ENCODE measurements around the gene GLYATL3. TPM values are rescaled to one million over a fixed set of nuclear protein-coding genes. Genes with fewer than 3 reads are reported as not detected.

The GLYATL3 gene
- total RNA-seq, 1 donor from 2014 or later, result not detected

DNA sequence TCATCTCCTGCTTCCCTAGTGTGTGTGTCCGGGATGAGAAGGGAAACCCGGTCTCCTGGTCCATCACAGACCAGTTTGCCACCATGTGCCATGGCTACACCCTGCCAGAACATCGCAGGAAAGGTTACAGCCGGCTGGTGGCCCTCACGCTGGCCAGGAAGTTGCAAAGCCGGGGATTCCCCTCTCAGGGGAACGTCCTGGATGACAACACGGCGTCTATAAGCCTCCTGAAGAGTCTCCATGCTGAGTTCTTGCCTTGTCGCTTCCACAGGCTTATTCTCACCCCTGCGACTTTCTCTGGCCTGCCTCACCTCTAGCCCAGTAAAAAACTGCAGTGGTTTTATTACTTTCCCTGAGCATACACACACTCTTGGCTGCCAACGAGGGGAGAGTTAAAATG is 26.9 kb downstream of the GLYATL3 start:
- H3K4me1 Mint-ChIP-seq (ENCODE audit: unreplicated experiment), result no peaks in the 10 kb centered on the region
- TF ChIP-seq, protein P1, sequence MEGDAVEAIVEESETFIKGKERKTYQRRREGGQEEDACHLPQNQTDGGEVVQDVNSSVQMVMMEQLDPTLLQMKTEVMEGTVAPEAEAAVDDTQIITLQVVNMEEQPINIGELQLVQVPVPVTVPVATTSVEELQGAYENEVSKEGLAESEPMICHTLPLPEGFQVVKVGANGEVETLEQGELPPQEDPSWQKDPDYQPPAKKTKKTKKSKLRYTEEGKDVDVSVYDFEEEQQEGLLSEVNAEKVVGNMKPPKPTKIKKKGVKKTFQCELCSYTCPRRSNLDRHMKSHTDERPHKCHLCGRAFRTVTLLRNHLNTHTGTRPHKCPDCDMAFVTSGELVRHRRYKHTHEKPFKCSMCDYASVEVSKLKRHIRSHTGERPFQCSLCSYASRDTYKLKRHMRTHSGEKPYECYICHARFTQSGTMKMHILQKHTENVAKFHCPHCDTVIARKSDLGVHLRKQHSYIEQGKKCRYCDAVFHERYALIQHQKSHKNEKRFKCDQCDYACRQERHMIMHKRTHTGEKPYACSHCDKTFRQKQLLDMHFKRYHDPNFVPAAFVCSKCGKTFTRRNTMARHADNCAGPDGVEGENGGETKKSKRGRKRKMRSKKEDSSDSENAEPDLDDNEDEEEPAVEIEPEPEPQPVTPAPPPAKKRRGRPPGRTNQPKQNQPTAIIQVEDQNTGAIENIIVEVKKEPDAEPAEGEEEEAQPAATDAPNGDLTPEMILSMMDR (IDR thresholded peaks at IDR 0.05; ENCODE audit: unreplicated experiment), result no peak
- H3K9me3 Mint-ChIP-seq (ENCODE audit: unreplicated experiment), result no peaks in the 10 kb centered on the region
- no peaks in the 10 kb centered on the region for H3K36me3 Mint-ChIP-seq (ENCODE audit: low read depth, unreplicated experiment)
- no peak for DNase-seq (ENCODE audit: low spot score)
- no peak overlapping the region for H3K27ac Mint-ChIP-seq (ENCODE audit: unreplicated experiment)
- no peak overlapping the region for H3K4me3 Mint-ChIP-seq (ENCODE audit: unreplicated experiment)
- no peaks in the 10 kb centered on the region for H3K27me3 Mint-ChIP-seq (ENCODE audit: unreplicated experiment)

DNA sequence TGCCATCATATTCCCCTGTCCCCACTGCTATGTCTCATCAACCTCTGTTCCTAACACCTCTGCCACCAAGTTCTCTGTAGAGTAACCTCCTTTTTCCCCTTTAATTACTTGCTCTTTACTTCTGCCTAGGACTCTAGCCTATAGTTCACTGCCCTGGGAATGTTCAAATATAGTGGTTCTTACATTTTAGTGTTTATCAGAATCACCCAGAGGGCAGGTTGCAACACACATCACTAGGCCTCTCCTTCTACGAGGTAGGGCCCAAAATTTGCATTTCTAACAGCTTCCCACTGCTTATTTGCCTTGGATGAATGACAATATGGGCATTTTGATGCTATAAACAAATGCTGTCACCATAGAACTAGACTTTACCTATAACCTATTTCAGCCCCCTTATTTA is 27.6 kb downstream of the GLYATL3 start:
- Mint-ChIP-seq H3K27me3 (ENCODE audit: unreplicated experiment) (no peaks in the 10 kb centered on the region), H3K9me3 (ENCODE audit: unreplicated experiment) (no peaks in the 10 kb centered on the region), H3K36me3 (ENCODE audit: low read depth, unreplicated experiment) (no peaks in the 10 kb centered on the region), H3K4me1 (ENCODE audit: unreplicated experiment) (no peaks in the 10 kb centered on the region), H3K4me3 (ENCODE audit: unreplicated experiment) (no peak overlapping the region), H3K27ac (ENCODE audit: unreplicated experiment) (no peak overlapping the region)
- no peak for DNase-seq (ENCODE audit: low spot score)
- TF ChIP-seq, protein P1 (IDR thresholded peaks at IDR 0.05; ENCODE audit: unreplicated experiment), result no peak

DNA sequence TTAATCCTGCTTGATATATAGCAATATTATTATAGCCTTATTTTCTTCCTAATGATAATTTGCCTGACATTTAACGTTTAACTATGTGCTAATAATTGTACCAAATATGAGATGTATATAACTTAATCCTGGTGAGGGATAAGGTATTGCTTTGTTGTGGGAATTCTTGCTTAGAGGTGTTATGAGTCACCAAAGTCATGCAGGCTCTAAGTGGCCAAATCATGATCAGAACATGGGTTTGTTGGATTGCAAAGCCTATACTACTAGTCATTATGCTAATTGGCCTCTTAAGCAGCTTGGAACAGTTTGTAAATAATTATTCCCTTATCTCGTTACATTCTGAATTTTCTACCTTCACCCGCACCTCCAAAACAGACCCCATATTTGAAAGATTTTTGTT is 28.8 kb downstream of the GLYATL3 start:
- Mint-ChIP-seq H3K27me3 (ENCODE audit: unreplicated experiment) (no peaks in the 10 kb centered on the region), H3K4me3 (ENCODE audit: unreplicated experiment) (no peak overlapping the region), H3K4me1 (ENCODE audit: unreplicated experiment) (no peaks in the 10 kb centered on the region), H3K36me3 (ENCODE audit: low read depth, unreplicated experiment) (no peaks in the 10 kb centered on the region), H3K27ac (ENCODE audit: unreplicated experiment) (no peak overlapping the region), H3K9me3 (ENCODE audit: unreplicated experiment) (no peaks in the 10 kb centered on the region)
- TF ChIP-seq, protein P1 (IDR thresholded peaks at IDR 0.05; ENCODE audit: unreplicated experiment), result no peak
- DNase-seq (ENCODE audit: low spot score), result no peak

DNA sequence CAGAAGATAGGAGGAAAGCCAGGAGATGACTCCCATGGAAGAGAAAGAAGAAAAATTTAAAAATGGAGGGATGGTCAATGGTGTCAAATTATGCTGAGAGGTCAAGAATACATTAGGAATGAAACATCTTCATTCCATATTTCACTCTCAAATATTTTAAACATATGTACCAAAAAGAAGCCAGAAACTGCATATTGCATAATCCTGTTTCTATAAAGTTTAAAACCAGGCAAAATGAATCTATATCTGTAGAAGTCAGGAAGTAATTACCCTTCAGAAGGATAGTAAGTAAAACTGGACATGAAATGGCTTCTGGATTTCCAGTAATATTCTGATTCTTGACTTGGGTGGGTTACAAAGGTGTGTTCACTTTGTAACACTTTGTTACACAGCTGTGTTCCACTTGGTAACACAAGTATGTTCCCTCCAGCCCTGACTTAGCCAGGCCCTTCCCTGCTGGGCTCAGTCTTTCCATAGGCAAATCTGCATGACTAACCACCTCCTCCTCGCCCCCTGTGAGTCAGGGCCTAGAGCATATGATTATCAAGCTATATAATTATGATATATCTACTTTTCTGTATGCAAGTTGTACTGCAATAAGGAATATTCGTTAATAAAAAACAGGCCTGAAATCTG is 30.5 kb downstream of the GLYATL3 start:
- no peaks in the 10 kb centered on the region for H3K4me1 Mint-ChIP-seq (ENCODE audit: unreplicated experiment)
- no peak overlapping the region for H3K4me3 Mint-ChIP-seq (ENCODE audit: unreplicated experiment)
- TF ChIP-seq, protein P1 (IDR thresholded peaks at IDR 0.05; ENCODE audit: unreplicated experiment), result no peak
- H3K27me3 Mint-ChIP-seq (ENCODE audit: unreplicated experiment), result no peaks in the 10 kb centered on the region
- DNase-seq (ENCODE audit: low spot score), result no peak
- no peaks in the 10 kb centered on the region for H3K9me3 Mint-ChIP-seq (ENCODE audit: unreplicated experiment)
- H3K27ac Mint-ChIP-seq (ENCODE audit: unreplicated experiment), result no peak overlapping the region
- H3K36me3 Mint-ChIP-seq (ENCODE audit: low read depth, unreplicated experiment), result no peaks in the 10 kb centered on the region

DNA sequence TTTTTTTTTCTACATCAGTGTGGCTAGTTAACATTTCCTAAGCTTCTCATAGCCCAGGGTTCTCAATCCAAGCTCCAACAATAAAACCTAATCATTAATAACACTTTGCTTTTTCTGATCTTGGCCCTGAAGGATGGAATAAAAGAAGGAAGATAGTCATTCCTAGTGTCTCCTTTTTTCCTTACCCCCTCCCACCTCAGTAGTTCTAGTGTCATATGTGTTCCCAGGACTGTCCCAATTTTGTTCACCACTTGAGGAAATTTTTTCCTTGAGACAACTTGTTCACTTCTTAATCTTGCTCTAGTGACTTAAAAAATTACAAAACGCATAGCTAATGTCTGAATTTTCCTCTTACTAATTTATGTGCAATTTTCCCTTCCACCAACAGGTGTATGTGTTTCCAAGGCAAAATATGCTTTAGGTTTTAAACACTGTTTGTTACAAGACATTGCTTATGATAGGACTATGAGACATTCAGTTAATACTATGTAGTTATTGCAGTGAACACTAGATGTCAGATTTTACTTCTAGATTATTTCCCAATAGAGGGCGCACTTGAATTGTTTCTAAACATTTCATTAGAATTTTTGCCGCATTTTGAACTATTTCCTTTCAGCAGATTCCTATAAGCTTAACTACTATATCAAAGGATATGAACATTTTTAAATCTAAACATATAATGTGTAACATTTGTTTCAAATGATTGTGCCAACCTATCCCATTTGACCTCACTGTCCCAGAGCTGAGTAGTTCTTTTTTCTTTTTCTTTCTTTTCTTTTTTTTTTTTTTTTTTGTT is 32.2 kb downstream of the GLYATL3 start:
- TF ChIP-seq, protein P1 (IDR thresholded peaks at IDR 0.05; ENCODE audit: unreplicated experiment), result peak; percentile 96
- no peaks in the 10 kb centered on the region for H3K27me3 Mint-ChIP-seq (ENCODE audit: unreplicated experiment)
- H3K9me3 Mint-ChIP-seq (ENCODE audit: unreplicated experiment), result no peaks in the 10 kb centered on the region
- no peaks in the 10 kb centered on the region for H3K36me3 Mint-ChIP-seq (ENCODE audit: low read depth, unreplicated experiment)
- H3K27ac Mint-ChIP-seq (ENCODE audit: unreplicated experiment), result no peak overlapping the region
- no peak overlapping the region for H3K4me3 Mint-ChIP-seq (ENCODE audit: unreplicated experiment)
- H3K4me1 Mint-ChIP-seq (ENCODE audit: unreplicated experiment), result no peaks in the 10 kb centered on the region
- DNase-seq (ENCODE audit: low spot score), result no peak
